D341Med (cell line): ENCODE data around the gene CDC42EP1.

Experiments used
- DNase-seq: peaks from one replicate; pipeline ENCODE4 v3.0.0; 2012; ENCODE audit warnings: low spot score

CDC42EP1 gene

GRCh38 chr22:37610480-37611129, 50.3 kb downstream of the CDC42EP1 start:
- no peak for DNase-seq

GRCh38 chr22:37611207-37611606, 50.9 kb downstream of the CDC42EP1 start:
- no peak for DNase-seq

GRCh38 chr22:37616201-37617083, 56.2 kb downstream of the CDC42EP1 start:
- DNase-seq = no peak

GRCh38 chr22:37617431-37617830, 57.2 kb downstream of the CDC42EP1 start:
- no peak for DNase-seq

- DNase-seq = no peak
These were observed 57.9 kb downstream of the CDC42EP1 start for GRCh38 chr22:37618072-37618656.

GRCh38 chr22:37618674-37619073, 58.4 kb downstream of the CDC42EP1 start:
- DNase-seq = no peak
